ENCODE data around the gene ASRGL1. TPM values are rescaled to one million over a fixed set of nuclear protein-coding genes. Genes with fewer than 3 reads are reported as not detected.

Gene ASRGL1
- total RNA-seq, 1 experiment from 2014 or later: 31.1 TPM

DNA sequence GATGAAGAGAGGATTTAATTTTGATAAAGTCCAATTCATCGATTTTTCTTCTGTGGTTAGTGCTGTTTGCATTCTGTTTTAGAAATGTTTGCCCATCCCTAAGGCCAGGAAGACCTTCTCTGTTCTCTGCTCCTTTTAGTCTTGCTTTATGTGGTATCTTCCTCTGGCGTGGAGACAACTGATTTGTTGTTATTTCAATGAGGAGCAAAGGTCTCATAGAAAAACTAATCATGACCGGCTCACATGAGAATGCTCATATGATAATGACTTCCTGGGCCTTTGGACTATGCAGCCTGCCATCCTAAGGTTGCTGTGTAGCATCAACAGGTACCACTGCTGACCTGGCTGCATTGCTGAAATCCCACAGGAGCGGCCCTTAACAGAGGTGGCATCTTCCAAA is 101.4 kb downstream of the ASRGL1 start:
- Histone ChIP-seq H4K5ac (ENCODE audit: insufficient read length, low read depth, low read length) (no peak overlapping the region), H3K9ac (ENCODE audit: extremely low read depth, insufficient read length, low read length) (no peak overlapping the region), H3K18ac (ENCODE audit: insufficient read length, low read depth, low read length) (no peak overlapping the region), H3K4me2 (ENCODE audit: insufficient read depth, insufficient read length, low read length) (no peak overlapping the region), H3K56ac (ENCODE audit: insufficient read length, low read depth, low read length) (no peak overlapping the region), H2BK120ac (ENCODE audit: low read depth, low read length, poor library complexity, severe bottlenecking) (no peak overlapping the region), H3K9me3 (ENCODE audit: control insufficient read depth, low read depth, low read length) (no peaks in the 10 kb centered on the region), H2BK12ac (ENCODE audit: insufficient read length, low read depth, low read length) (no peak overlapping the region), H3K4me1 (ENCODE audit: insufficient read depth, low read length) (no peaks in the 10 kb centered on the region), H3K27ac (ENCODE audit: insufficient read length, low read depth, low read length) (no peak overlapping the region), H2AK5ac (ENCODE audit: insufficient read length, low read length) (no peak overlapping the region), H3K4ac (ENCODE audit: low read depth, low read length) (no peak overlapping the region), H4K20me1 (ENCODE audit: control insufficient read depth, insufficient read depth, insufficient read length) (no peaks in the 10 kb centered on the region), H2AFZ (ENCODE audit: low read length) (no peak overlapping the region), H3K23ac (ENCODE audit: insufficient read length, low read depth, low read length) (no peak overlapping the region), H3K79me1 (ENCODE audit: insufficient read depth, low read depth, low read length, poor library complexity, severe bottlenecking) (no peaks in the 10 kb centered on the region), H4K8ac (replicated peaks; ENCODE audit: insufficient read length, low read depth, low read length) (no peak overlapping the region), H3K14ac (ENCODE audit: insufficient read depth, low read length) (no peak overlapping the region), H2BK15ac (ENCODE audit: low read depth, low read length) (no peak overlapping the region), H3K27me3 (ENCODE audit: insufficient read depth, low read length) (no peaks in the 10 kb centered on the region), H2BK5ac (ENCODE audit: insufficient read length, low read length) (no peak overlapping the region), H3K23me2 (ENCODE audit: insufficient read length, low read depth, low read length, poor library complexity, severe bottlenecking) (no peaks in the 10 kb centered on the region), H2BK20ac (ENCODE audit: low read depth, low read length, poor library complexity, severe bottlenecking) (no peak overlapping the region), H3K79me2 (ENCODE audit: insufficient read depth, low read length) (no peaks in the 10 kb centered on the region), H4K91ac (ENCODE audit: insufficient read length, low read depth, low read length) (no peak overlapping the region), H3T11ph (ENCODE audit: low read length) (no peak overlapping the region)
- no peak overlapping the region for H3K27ac Mint-ChIP-seq
- no peak for DNase-seq
- H3K9me3 Mint-ChIP-seq: no peaks in the 10 kb centered on the region
- no peak overlapping the region for H3K4me3 Mint-ChIP-seq
- H3K27me3 Mint-ChIP-seq (ENCODE audit: low read depth): peaks cover 6% of the 10 kb centered on the region
- WGBS (ENCODE audit: extremely low coverage, insufficient read length, low lambda C conversion rate): no CpG with 5 or more reads among the region's 4 CpGs
- H3K4me1 Mint-ChIP-seq: peaks cover 11 to 12% of the 10 kb centered on the region in 2 experiments
- TF ChIP-seq, protein P1, sequence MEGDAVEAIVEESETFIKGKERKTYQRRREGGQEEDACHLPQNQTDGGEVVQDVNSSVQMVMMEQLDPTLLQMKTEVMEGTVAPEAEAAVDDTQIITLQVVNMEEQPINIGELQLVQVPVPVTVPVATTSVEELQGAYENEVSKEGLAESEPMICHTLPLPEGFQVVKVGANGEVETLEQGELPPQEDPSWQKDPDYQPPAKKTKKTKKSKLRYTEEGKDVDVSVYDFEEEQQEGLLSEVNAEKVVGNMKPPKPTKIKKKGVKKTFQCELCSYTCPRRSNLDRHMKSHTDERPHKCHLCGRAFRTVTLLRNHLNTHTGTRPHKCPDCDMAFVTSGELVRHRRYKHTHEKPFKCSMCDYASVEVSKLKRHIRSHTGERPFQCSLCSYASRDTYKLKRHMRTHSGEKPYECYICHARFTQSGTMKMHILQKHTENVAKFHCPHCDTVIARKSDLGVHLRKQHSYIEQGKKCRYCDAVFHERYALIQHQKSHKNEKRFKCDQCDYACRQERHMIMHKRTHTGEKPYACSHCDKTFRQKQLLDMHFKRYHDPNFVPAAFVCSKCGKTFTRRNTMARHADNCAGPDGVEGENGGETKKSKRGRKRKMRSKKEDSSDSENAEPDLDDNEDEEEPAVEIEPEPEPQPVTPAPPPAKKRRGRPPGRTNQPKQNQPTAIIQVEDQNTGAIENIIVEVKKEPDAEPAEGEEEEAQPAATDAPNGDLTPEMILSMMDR (conservative IDR thresholded peaks at IDR 0.05): no peak
- no peaks in the 10 kb centered on the region for H3K36me3 Mint-ChIP-seq (ENCODE audit: insufficient read depth in 1 of 3, low read depth in 3 of 3)
